Keratinocyte (primary cell): ENCODE results near the gene USP38.

Experiments used
- EZH2 ChIP-seq: IDR thresholded peaks from one replicate; pipeline ENCODE4 v1.6.1; 2012; ENCODE audit warnings: inconsistent platforms, mild to moderate bottlenecking, low read length, moderate library complexity
- TF ChIP-seq, protein P1 (sequence below), 3 experiments: IDR thresholded peaks in 1 of 3; conservative IDR thresholded peaks in 1 of 3; optimal IDR thresholded peaks in 1 of 3; 2 replicates in 2 of 3; 3 replicates in 1 of 3; pipeline versions ENCODE3 to v1.5.1; 2011; ENCODE audit warnings: low read length in 3 of 3, mild to moderate bottlenecking in 3 of 3, moderate library complexity in 2 of 3, control low read depth in 1 of 3, inconsistent platforms in 1 of 3; ENCODE audit not compliant: insufficient read depth in 2 of 3; ENCODE audit errors: extremely low read depth in 1 of 3

GRCh38 chr4:143195581-143195980 is 10.9 kb downstream of the USP38 start:
- TF ChIP-seq, protein P1, sequence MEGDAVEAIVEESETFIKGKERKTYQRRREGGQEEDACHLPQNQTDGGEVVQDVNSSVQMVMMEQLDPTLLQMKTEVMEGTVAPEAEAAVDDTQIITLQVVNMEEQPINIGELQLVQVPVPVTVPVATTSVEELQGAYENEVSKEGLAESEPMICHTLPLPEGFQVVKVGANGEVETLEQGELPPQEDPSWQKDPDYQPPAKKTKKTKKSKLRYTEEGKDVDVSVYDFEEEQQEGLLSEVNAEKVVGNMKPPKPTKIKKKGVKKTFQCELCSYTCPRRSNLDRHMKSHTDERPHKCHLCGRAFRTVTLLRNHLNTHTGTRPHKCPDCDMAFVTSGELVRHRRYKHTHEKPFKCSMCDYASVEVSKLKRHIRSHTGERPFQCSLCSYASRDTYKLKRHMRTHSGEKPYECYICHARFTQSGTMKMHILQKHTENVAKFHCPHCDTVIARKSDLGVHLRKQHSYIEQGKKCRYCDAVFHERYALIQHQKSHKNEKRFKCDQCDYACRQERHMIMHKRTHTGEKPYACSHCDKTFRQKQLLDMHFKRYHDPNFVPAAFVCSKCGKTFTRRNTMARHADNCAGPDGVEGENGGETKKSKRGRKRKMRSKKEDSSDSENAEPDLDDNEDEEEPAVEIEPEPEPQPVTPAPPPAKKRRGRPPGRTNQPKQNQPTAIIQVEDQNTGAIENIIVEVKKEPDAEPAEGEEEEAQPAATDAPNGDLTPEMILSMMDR (optimal IDR thresholded peaks at IDR 0.05 in 1 of 3, IDR thresholded peaks at IDR 0.05 in 1 of 3, conservative IDR thresholded peaks at IDR 0.05 in 1 of 3; ENCODE audit: extremely low read depth in 1 of 3, insufficient read depth in 2 of 3, low read length in 3 of 3) = no peak
- TF ChIP-seq EZH2 = no peak
